DND-41 (cell line): Measurements from ENCODE around the gene OR6C68.

Experiments used
- EZH2 ChIP-seq: IDR thresholded peaks from 3 replicates; pipeline ENCODE4 v1.6.1; 2012; ENCODE audit warnings: borderline replicate concordance, low read depth, mild to moderate bottlenecking, moderate library complexity, low read length, inconsistent platforms; ENCODE audit not compliant: severe bottlenecking
- TF ChIP-seq, protein P1 (sequence below): IDR thresholded peaks from 2 replicates; pipeline ENCODE4 v1.5.1; 2012; ENCODE audit warnings: borderline replicate concordance, low read length, moderate library complexity, mild to moderate bottlenecking; ENCODE audit not compliant: poor library complexity, severe bottlenecking; ENCODE audit errors: extremely low read depth

DNA sequence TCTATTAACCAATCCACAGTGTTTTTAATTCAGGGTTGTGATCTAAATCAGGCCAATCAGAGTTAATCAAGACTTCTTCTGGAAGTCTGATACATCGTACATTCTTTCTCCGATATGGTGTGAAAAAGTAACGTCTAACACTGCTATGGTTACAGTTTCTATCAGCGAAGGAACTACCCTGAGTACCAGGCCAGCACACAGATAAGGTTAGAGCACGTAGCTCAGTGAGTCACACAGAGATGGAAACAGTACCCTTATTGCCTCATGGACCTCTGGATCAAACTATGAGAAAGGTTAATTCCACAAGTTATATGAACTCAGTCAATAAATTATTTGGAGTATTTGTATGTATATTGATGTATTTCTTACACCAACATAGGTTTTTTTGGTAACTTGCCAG lies 3.3 kb downstream of the OR6C68 start:
- TF ChIP-seq, protein P1, sequence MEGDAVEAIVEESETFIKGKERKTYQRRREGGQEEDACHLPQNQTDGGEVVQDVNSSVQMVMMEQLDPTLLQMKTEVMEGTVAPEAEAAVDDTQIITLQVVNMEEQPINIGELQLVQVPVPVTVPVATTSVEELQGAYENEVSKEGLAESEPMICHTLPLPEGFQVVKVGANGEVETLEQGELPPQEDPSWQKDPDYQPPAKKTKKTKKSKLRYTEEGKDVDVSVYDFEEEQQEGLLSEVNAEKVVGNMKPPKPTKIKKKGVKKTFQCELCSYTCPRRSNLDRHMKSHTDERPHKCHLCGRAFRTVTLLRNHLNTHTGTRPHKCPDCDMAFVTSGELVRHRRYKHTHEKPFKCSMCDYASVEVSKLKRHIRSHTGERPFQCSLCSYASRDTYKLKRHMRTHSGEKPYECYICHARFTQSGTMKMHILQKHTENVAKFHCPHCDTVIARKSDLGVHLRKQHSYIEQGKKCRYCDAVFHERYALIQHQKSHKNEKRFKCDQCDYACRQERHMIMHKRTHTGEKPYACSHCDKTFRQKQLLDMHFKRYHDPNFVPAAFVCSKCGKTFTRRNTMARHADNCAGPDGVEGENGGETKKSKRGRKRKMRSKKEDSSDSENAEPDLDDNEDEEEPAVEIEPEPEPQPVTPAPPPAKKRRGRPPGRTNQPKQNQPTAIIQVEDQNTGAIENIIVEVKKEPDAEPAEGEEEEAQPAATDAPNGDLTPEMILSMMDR: no peak
- no peak for TF ChIP-seq EZH2
